Measurements from ENCODE around the gene SDK2.

DNA sequence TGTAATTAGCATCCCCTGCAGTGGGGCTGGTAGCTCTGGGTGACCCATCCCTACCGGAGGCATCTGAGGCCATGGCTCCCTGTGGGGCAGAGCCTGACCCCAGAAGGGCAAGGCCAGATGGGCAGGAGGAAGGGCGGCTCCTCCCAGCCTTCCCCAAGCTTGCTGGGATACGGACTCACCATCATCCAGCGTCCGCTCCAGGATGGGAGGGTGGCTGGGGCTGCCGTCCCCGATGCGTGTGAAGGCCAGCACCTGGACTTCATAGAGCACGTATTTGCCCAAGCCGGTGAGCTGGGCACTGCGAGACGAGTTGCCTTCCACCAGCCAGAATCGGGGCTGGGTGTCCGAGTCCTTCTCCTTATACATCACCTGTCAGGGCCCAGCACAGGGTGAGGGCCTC, 250.9 kb downstream of the SDK2 start:
- TF ChIP-seq TAF1 (IDR thresholded peaks at IDR 0.05; ENCODE audit: low read depth, low read length) (no peak), POLR2A (IDR thresholded peaks at IDR 0.05; ENCODE audit: low read depth, low read length) (no peak), POLR2AphosphoS5 (IDR thresholded peaks at IDR 0.05; ENCODE audit: low read depth, low read length) (no peak), SPI1 (IDR thresholded peaks at IDR 0.05; ENCODE audit: low read depth, low read length) (no peak), PAX5 (IDR thresholded peaks at IDR 0.05; ENCODE audit: insufficient read depth, low read length, severe bottlenecking) (no peak)
